Common myeloid progenitor, CD34-positive (primary cell): ENCODE data around the gene CACNA2D3.

Experiments
- CTCF ChIA-PET: fragments of 350-600 bp; sonication (Branson Sonifier 250); formaldehyde crosslinking; loops from one replicate; lab custom pipeline; 2021; ENCODE audit warnings: antibody characterized with exemption; lab: Charles Lee
- POLR2A ChIA-PET: fragments of 350-600 bp; sonication (Branson Sonifier 250); formaldehyde crosslinking; loops from one replicate; lab custom pipeline; 2021; ENCODE audit warnings: antibody characterized with exemption; lab: Charles Lee
- DNase-seq, 3 donors: peaks; one replicate each; pipeline versions ENCODE4 v3.0.0 to v3.0.0-alpha.2; 2013
- H3K27ac ChIP-seq, 2 experiments: 1 replicate in 1 of 2; 2 replicates in 1 of 2; pipeline ENCODE4 v1.7.0; 2013; ENCODE audit warnings: inconsistent platforms in 2 of 2, low read length in 2 of 2, mild to moderate bottlenecking in 2 of 2, low read depth in 1 of 2, moderate library complexity in 1 of 2; ENCODE audit not compliant: severe bottlenecking in 2 of 2, insufficient read depth in 1 of 2, poor library complexity in 1 of 2
- H3K27me3 ChIP-seq, 5 experiments: replicated peaks in 2 of 5; 1 replicate in 3 of 5; 2 replicates in 2 of 5; pipeline versions ENCODE4 v1.6.1 to v1.7.0; 2013; ENCODE audit warnings: low read length in 4 of 5, mild to moderate bottlenecking in 2 of 5, moderate library complexity in 2 of 5, inconsistent platforms in 1 of 5; ENCODE audit not compliant: insufficient read depth in 5 of 5, control insufficient read depth in 4 of 5
- H3K36me3 ChIP-seq, 4 experiments: 1 replicate in 2 of 4; 2 replicates in 2 of 4; pipeline versions ENCODE4 v1.6.1 to v1.7.0; 2013; ENCODE audit warnings: low read length in 3 of 4, control low read depth in 1 of 4, mild to moderate bottlenecking in 1 of 4; ENCODE audit not compliant: control insufficient read depth in 4 of 4, insufficient read depth in 4 of 4
- H3K4me1 ChIP-seq, 4 experiments: 1 replicate in 3 of 4; 2 replicates in 1 of 4; pipeline versions ENCODE4 v1.6.1 to v1.7.1; 2013; ENCODE audit warnings: low read length in 3 of 4, mild to moderate bottlenecking in 3 of 4, control low read depth in 1 of 4, inconsistent platforms in 1 of 4, moderate library complexity in 1 of 4; ENCODE audit not compliant: control insufficient read depth in 4 of 4, insufficient read depth in 4 of 4; ENCODE audit errors: control extremely low read depth in 1 of 4
- H3K4me3 ChIP-seq, 7 experiments: 1 replicate in 4 of 7; 2 replicates in 3 of 7; pipeline versions ENCODE4 v1.5.1 to v1.7.0; 2013; ENCODE audit warnings: mild to moderate bottlenecking in 7 of 7, low read length in 6 of 7, moderate library complexity in 6 of 7, inconsistent platforms in 2 of 7, low read depth in 2 of 7, control low read depth in 1 of 7; ENCODE audit not compliant: insufficient read depth in 4 of 7, control insufficient read depth in 1 of 7; ENCODE audit errors: extremely low read depth in 1 of 7
- H3K9me3 ChIP-seq, 5 experiments: 1 replicate in 4 of 5; 2 replicates in 1 of 5; pipeline versions ENCODE4 v1.6.1 to v1.7.1; 2013; ENCODE audit warnings: low read length in 4 of 5, mild to moderate bottlenecking in 2 of 5, inconsistent platforms in 1 of 5, low read depth in 1 of 5, moderate library complexity in 1 of 5; ENCODE audit not compliant: control insufficient read depth in 4 of 5, insufficient read depth in 2 of 5; ENCODE audit errors: control extremely low read depth in 1 of 5
- WGBS: methylation state at CpG from one replicate; pipeline ENCODE4 v1.1.5; 2013; ENCODE audit not compliant: insufficient coverage; 5-methylcytosine and 5-hydroxymethylcytosine counted together

Gene CACNA2D3

DNA sequence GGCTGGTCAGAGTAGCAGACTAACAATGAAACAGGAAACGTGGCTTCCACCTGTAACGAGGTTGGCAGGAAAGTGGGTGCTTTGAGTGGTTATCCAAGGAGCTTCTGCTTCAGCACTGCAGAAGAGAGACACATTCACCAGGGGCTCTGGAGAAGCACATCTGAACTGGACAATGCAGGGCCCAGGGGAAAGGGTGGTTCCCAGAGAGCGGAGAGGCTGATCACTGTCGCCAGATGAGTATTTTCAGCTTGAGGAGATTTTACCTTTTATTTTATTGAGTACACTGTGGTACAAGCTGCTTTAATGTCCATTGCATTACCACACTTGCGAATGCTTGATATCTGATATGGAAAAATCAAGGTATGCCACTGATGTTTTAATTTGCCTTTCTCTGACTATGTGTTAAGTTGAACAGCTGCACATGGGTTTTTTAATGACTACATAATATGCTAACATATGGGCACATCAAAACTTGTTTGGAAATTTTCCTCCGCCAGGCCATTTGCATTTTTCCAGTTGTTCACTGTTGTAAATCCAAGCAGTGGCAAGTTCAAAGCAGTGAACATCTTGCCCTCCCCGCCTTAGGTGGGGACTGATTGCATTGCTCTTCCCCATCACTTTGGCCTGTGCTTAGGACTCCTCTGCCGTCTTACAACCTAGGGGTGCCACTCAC lies 753.4 kb downstream of the CACNA2D3 start:
- POLR2A ChIA-PET: no interaction called here
- no peak overlapping the region for H3K27ac ChIP-seq
- no peaks in the 10 kb centered on the region for H3K4me1 ChIP-seq
- H3K36me3 ChIP-seq: no peaks in the 10 kb centered on the region
- H3K9me3 ChIP-seq: no peaks in the 10 kb centered on the region
- CTCF ChIA-PET: interaction anchor here (1.1 to 1.2 kb wide), 2 partner anchors 10 to 22 kb away, joined by 3 to 4 read pairs; no protein-coding TSS in a partner anchor
- no peak for DNase-seq
- peaks cover 0 to 10% (median 0%) of the 10 kb centered on the region in 5 experiments for H3K27me3 ChIP-seq
- 76% methylated on average over 7 of the region's 8 CpGs for WGBS
- H3K4me3 ChIP-seq: no peak overlapping the region

DNA sequence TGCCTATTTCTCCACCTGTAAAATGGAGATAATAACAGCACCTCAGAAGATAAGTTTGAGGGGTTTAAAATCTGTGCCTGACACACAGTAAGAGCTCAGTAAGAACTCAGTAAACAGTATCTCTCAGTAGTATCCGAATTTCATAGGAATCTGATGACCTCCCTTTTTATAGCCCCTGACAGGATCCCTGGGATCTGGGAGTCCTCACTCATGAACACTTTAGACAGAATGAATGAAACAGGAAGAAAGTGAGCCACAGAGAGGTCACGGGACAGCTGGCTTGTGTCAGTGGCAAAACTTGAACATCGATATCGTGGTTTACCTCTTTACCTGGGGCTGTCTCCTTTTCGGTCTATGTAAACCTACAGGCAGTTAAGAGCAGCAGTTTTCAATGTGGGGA lies 754.3 kb downstream of the CACNA2D3 start:
- Histone ChIP-seq H3K9me3 (no peaks in the 10 kb centered on the region), H3K4me3 (no peak overlapping the region), H3K4me1 (no peaks in the 10 kb centered on the region), H3K36me3 (no peaks in the 10 kb centered on the region), H3K27me3 (peaks cover 0 to 10% (median 2%) of the 10 kb centered on the region in 5 experiments), H3K27ac (no peak overlapping the region)
- WGBS: 98% methylated on average over 5 of the region's 5 CpGs
- POLR2A ChIA-PET: no interaction called here
- CTCF ChIA-PET: no interaction called here
- DNase-seq: no peak

DNA sequence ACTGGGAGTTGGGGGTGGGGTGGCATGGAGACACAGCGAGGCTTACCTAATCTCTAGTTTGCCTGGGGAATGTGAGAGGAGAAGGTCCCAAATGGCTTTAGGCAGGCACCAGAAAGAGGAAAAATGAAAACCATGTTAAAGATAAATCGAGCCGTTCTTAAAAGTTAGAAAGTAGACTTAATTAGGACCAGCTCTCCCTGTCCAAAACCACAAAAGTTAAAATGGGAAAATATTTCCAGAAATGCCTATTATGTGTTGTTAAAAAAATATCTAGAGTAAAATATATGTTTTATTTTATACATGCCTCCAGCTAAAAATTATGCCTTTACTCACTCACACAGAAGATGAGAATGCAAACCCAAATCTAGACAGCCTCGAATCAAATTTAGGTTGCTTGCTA lies 755.4 kb downstream of the CACNA2D3 start:
- no peak overlapping the region for H3K27ac ChIP-seq
- H3K4me1 ChIP-seq: no peaks in the 10 kb centered on the region
- WGBS: 100% methylated on average over 4 of the region's 4 CpGs

DNA sequence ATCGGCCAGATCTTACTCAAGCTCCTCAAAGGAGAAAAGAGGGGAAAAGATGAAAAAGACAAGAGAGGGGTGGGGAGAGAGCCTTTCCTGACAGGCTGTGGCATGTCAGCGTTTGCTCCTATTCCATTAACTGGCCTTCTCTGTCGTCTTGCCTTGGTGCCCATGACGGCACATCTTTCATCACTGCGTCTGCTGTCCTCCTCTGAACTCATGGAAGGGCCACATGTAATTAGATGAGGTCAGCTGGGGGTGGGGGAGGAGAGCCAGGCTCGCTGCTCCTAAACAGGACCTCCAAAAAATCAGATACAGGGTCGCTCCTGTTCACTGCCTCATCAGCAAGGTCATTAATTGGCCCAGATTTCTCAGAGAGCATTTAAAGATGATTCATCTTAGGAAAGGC lies 755.8 kb downstream of the CACNA2D3 start:
- POLR2A ChIA-PET: no interaction called here
- no peaks in the 10 kb centered on the region for H3K9me3 ChIP-seq
- H3K4me3 ChIP-seq: no peak overlapping the region
- H3K4me1 ChIP-seq: no peaks in the 10 kb centered on the region
- no peak for DNase-seq
- H3K27me3 ChIP-seq: peaks cover 0 to 9% (median 0%) of the 10 kb centered on the region in 5 experiments
- H3K36me3 ChIP-seq: no peaks in the 10 kb centered on the region
- WGBS: 100% methylated on average over 2 of the region's 7 CpGs
- CTCF ChIA-PET: no interaction called here
- H3K27ac ChIP-seq: no peak overlapping the region

More for the DNA sequence above, 755.4 kb downstream of the CACNA2D3 start:
- Histone ChIP-seq H3K4me3 (no peak overlapping the region), H3K9me3 (no peaks in the 10 kb centered on the region), H3K36me3 (no peaks in the 10 kb centered on the region), H3K27me3 (peaks cover 0 to 9% (median 0%) of the 10 kb centered on the region in 5 experiments)
- POLR2A ChIA-PET: no interaction called here
- DNase-seq: no peak
- CTCF ChIA-PET: no interaction called here

DNA sequence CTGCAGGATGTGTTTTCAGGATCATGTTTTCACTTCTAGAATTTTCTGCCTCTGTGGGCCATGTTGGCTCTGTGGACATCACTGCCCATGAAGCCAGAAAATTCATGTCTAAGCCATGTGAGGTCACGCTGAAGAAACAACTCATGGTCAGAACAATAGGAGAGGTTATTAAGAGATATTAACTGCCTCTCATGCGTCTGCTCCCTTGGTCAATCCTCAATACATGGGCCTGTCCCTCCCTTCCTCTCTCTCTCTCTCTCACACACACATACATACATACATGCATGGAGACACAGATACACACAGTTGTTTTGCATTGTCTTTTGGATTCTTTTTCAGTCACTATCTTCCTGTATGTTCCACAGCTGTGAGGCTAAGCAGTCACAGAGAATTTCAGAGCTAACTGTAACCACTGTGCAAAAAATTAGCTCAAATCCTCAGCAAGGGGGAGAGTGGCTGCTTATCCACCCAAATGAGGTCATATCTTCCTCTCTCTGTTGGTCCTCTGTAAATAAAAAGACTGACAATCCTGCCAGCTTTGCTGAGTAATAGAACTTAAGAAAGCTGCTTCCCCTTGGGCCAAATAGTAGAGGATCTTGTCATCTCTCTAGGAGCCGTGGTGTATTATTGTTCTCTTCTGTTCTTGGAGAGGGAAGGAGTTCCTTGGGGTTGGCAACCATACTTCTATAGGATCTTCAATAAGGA lies 759.9 kb downstream of the CACNA2D3 start:
- WGBS: 100% methylated on average over 1 of the region's 3 CpGs
- no peaks in the 10 kb centered on the region for H3K4me1 ChIP-seq
- H3K36me3 ChIP-seq: no peaks in the 10 kb centered on the region
- no peak overlapping the region for H3K27ac ChIP-seq
- no peak overlapping the region for H3K4me3 ChIP-seq
- CTCF ChIA-PET: no interaction called here
- peak in 2 of 3 donors; percentile 5 to 22 for DNase-seq
- POLR2A ChIA-PET: interaction anchor here (0.6 kb wide), 1 partner anchor 693 kb away, joined by 4 read pairs; no protein-coding TSS in a partner anchor
- H3K27me3 ChIP-seq: peaks cover 0 to 6% (median 0%) of the 10 kb centered on the region in 5 experiments
- no peaks in the 10 kb centered on the region for H3K9me3 ChIP-seq

DNA sequence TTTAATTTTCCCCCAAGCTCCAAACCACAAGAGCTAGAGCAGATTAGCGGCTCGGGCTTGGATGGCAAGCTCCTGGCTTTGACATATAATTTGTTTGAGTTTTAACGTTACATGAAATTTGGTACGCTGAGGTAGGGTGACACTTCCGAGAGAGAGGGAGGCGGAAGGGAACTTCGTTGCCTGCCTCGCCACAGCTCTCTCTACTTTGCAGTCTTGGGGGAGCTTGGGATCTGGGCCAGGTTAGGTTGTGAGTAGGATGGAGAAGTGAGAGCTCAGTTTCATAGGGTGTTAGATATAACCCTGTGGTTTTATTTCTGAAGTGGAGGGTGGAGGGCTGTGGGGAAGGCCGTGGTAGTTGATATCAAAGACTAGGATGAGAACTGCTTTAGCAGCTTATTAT lies 765.8 kb downstream of the CACNA2D3 start:
- H3K9me3 ChIP-seq: no peaks in the 10 kb centered on the region
- no peak overlapping the region for H3K27ac ChIP-seq
- no peaks in the 10 kb centered on the region for H3K27me3 ChIP-seq
- no peak for DNase-seq
- POLR2A ChIA-PET: no interaction called here
- no peak overlapping the region for H3K4me3 ChIP-seq
- H3K4me1 ChIP-seq: no peaks in the 10 kb centered on the region
- 98% methylated on average over 8 of the region's 9 CpGs for WGBS
- no peaks in the 10 kb centered on the region for H3K36me3 ChIP-seq
- CTCF ChIA-PET: no interaction called here

DNA sequence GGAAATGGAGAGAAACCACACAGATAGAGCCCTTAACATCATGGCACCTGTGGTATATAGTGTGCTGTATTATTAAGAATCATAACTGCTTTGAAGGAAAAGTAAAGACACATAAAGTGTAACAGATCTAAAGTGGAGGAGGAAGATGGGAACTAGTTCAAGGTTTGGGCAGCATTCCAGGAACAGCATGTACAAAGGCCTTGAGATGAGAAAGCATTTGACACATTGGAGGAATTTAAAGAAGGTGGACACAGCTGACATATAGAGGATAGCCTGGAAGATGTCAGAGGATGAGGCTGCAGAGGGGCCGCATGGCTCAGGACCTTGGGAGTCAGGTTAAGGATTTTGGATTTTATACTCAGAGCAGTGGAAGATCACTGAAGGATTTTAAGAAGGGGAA lies 766.5 kb downstream of the CACNA2D3 start:
- no peak overlapping the region for H3K4me3 ChIP-seq
- no peaks in the 10 kb centered on the region for H3K27me3 ChIP-seq
- 100% methylated on average over 1 of the region's 1 CpG for WGBS
- H3K9me3 ChIP-seq: no peaks in the 10 kb centered on the region
- H3K36me3 ChIP-seq: no peaks in the 10 kb centered on the region
- H3K4me1 ChIP-seq: no peaks in the 10 kb centered on the region
- ChIA-PET POLR2A (no interaction called here), CTCF (no interaction called here)
- no peak for DNase-seq
- no peak overlapping the region for H3K27ac ChIP-seq
